Activated naive CD4-positive, alpha-beta T cell treated with anti-CD3 and anti-CD28 coated beads for 36 hours (primary cell): ENCODE data around the gene NSRP1. TPM values are rescaled to one million over a fixed set of nuclear protein-coding genes. Genes with fewer than 3 reads are reported as not detected.
"Not testable (repeated sequence)": the region's sequence is repeated elsewhere in the genome, so short reads cannot be mapped to it uniquely, and the experiment has no call there.

Source experiments
- CTCF ChIA-PET: fragments of 350-600 bp; sonication (Branson Sonifier 250); formaldehyde crosslinking; loops from one replicate; lab custom pipeline; 2021; ENCODE audit warnings: antibody characterized with exemption; lab: Charles Lee
- DNase-seq: peaks from one replicate; pipeline ENCODE4 v3.0.0-alpha.2; 2020
- H3K27ac Mint-ChIP-seq: one replicate; pipeline ENCODE4 v1.8.0; 2021; ENCODE audit warnings: mild to moderate bottlenecking, mixed read lengths
- H3K27me3 Mint-ChIP-seq: one replicate; pipeline ENCODE4 v1.8.0; 2021; ENCODE audit warnings: low read depth, mixed read lengths
- H3K36me3 Mint-ChIP-seq: one replicate; pipeline ENCODE4 v1.8.0; 2021; ENCODE audit warnings: low read depth, mixed read lengths
- H3K4me1 Mint-ChIP-seq: one replicate; pipeline ENCODE4 v1.8.0; 2021; ENCODE audit warnings: low read depth, mixed read lengths
- H3K4me3 Mint-ChIP-seq: one replicate; pipeline ENCODE4 v1.8.0; 2021; ENCODE audit warnings: mild to moderate bottlenecking, moderate library complexity, mixed read lengths
- H3K9me3 Mint-ChIP-seq: one replicate; pipeline ENCODE4 v1.8.0; 2021; ENCODE audit warnings: mixed read lengths
- intact Hi-C: fragments of 100-400 bp; cut with micrococcal nuclease; formaldehyde crosslinking; loops from one replicate; pipeline ENCODE4 v1.15.1; 2023
- total RNA-seq, 2 experiments: library from RNA; stranded (reverse); gene quantifications; one replicate each; pipeline ENCODE4 v1.2.3, GENCODE V29; 2021

Gene NSRP1
- total RNA-seq, 2 experiments from 2014 or later, result 21.4 to 21.5 TPM

DNA sequence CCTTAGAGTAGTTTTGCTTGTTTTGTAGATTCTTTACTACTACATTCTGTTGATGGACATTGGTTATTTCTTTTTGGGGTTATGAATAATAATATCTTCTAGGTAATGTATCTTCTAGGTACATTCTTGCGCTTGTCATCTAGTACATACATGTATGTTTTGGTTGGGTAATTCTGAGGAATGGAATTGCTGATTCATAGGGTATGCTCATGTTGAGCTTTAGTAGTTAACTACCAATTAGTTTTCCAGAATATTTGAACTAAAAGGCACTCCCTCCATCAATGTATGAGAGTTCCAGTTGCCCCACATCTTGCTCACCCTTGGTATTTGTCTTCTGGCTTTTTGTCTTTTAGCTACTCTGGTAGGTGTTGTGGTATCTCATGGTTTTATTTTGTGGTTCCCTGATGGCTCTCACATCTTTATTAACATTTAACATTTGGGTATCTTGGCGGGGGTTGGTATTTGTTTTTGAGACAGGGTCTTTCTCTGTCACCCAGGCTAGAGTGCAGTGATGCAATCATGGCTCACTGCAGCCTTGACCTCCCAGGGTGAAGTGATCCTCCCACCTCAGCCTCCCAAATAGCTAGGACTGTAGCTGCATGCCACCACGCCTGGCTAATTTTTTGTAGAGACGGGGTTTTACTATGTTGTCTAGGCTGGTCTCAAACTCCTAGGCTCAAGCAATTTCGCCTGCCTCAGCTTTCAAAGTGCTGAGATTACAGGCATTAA, 71.8 kb downstream of the NSRP1 start:
- H3K36me3 Mint-ChIP-seq, result peaks cover 14% of the 10 kb centered on the region
- H3K27ac Mint-ChIP-seq, result no peak overlapping the region
- no peak for DNase-seq
- no peaks in the 10 kb centered on the region for H3K4me1 Mint-ChIP-seq
- H3K27me3 Mint-ChIP-seq, result peaks cover 3% of the 10 kb centered on the region
- intact Hi-C loops, result no loop called here
- CTCF ChIA-PET, result interaction anchor here (0.6 to 2.0 kb wide), 4 partner anchors 23 to 882 kb away, joined by 3 to 6 read pairs (median 4); no protein-coding TSS in a partner anchor
- no peak overlapping the region for H3K4me3 Mint-ChIP-seq
- no peaks in the 10 kb centered on the region for H3K9me3 Mint-ChIP-seq

GRCh38 chr17:30191072-30191471, 74.5 kb downstream of the NSRP1 start:
- no peaks in the 10 kb centered on the region for H3K9me3 Mint-ChIP-seq
- no peaks in the 10 kb centered on the region for H3K36me3 Mint-ChIP-seq
- intact Hi-C loops, result no loop called here
- peaks cover 3% of the 10 kb centered on the region for H3K27me3 Mint-ChIP-seq
- no peak overlapping the region for H3K4me3 Mint-ChIP-seq
- no peak overlapping the region for H3K27ac Mint-ChIP-seq
- DNase-seq, result no peak
- H3K4me1 Mint-ChIP-seq, result no peaks in the 10 kb centered on the region
- CTCF ChIA-PET, result interaction anchor here (1.2 kb wide), 1 partner anchor 18 kb away, joined by 4 read pairs; no protein-coding TSS in a partner anchor

GRCh38 chr17:30196504-30196903, 79.9 kb downstream of the NSRP1 start:
- no peak overlapping the region for H3K27ac Mint-ChIP-seq
- no peak for DNase-seq
- no peaks in the 10 kb centered on the region for H3K9me3 Mint-ChIP-seq
- no peaks in the 10 kb centered on the region for H3K36me3 Mint-ChIP-seq
- CTCF ChIA-PET, result interaction anchor here (1.3 kb wide), 1 partner anchor 140 kb away, joined by 3 read pairs; no protein-coding TSS in a partner anchor
- H3K4me1 Mint-ChIP-seq, result no peaks in the 10 kb centered on the region
- H3K27me3 Mint-ChIP-seq, result peaks cover 14% of the 10 kb centered on the region
- H3K4me3 Mint-ChIP-seq, result no peak overlapping the region
- intact Hi-C loops, result no loop called here

- DNase-seq, result no peak
- H3K27me3 Mint-ChIP-seq, result peaks cover 18% of the 10 kb centered on the region
- H3K27ac Mint-ChIP-seq, result no peak overlapping the region
- no peaks in the 10 kb centered on the region for H3K9me3 Mint-ChIP-seq
- H3K4me1 Mint-ChIP-seq, result no peaks in the 10 kb centered on the region
- CTCF ChIA-PET, result no interaction called here
- no peaks in the 10 kb centered on the region for H3K36me3 Mint-ChIP-seq
- no peak overlapping the region for H3K4me3 Mint-ChIP-seq
- intact Hi-C loops, result no loop called here
These were observed 80.8 kb downstream of the NSRP1 start for GRCh38 chr17:30197416-30197815.

DNA sequence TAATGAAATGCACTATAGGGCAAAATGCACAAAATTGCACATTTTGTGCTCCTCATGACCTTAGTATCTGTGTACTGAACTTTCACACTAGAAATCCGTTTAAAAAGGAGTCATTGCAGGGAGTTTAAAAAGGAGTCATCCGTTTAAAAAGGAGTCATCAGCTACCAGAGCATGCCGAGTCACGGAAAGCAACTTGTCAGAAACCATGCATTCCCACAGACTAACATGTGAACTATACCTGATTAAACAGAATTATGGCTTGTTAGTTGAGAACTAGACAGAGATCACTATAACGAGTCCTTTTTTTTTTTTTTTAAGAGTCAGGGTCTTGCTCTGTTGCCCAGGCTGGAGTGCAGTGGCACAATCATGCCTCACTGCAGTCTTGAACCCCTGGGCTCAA, 83.0 kb downstream of the NSRP1 start:
- H3K4me1 Mint-ChIP-seq, result no peaks in the 10 kb centered on the region
- intact Hi-C loops, result no loop called here
- CTCF ChIA-PET, result interaction anchor here (0.8 kb wide), 1 partner anchor 95 kb away, joined by 4 read pairs; no protein-coding TSS in a partner anchor

DNA sequence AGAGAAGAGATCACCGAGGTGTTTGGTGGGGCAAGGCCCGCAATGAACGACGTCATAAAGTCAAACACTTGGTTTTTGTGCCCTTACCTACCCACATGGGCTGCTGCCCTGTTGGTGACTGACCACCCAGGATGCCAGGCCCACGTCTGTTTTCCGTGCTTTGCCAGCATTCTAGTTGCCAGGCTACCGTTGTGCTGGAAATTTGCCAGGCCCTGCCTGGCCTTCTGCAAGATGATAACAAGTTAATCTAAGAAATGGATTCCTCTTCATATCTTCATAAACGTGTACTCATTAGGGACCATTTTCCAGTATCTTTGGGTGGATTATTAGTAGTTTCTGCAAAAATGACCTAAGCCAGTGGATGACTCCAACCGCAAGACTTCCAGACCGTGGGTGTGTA, 83.5 kb downstream of the NSRP1 start:
- Mint-ChIP-seq H3K9me3 (no peaks in the 10 kb centered on the region), H3K4me3 (no peak overlapping the region), H3K27me3 (peaks cover 20% of the 10 kb centered on the region), H3K4me1 (no peaks in the 10 kb centered on the region), H3K36me3 (no peaks in the 10 kb centered on the region), H3K27ac (no peak overlapping the region)
- CTCF ChIA-PET, result interaction anchor here (0.8 kb wide), 1 partner anchor 95 kb away, joined by 4 read pairs; no protein-coding TSS in a partner anchor
- intact Hi-C loops, result no loop called here
- no peak for DNase-seq

More for the DNA sequence above, 83.0 kb downstream of the NSRP1 start:
- Mint-ChIP-seq H3K9me3 (no peaks in the 10 kb centered on the region), H3K27ac (no peak overlapping the region), H3K4me3 (no peak overlapping the region), H3K27me3 (peaks cover 19% of the 10 kb centered on the region), H3K36me3 (no peaks in the 10 kb centered on the region)
- DNase-seq, result no peak

DNA sequence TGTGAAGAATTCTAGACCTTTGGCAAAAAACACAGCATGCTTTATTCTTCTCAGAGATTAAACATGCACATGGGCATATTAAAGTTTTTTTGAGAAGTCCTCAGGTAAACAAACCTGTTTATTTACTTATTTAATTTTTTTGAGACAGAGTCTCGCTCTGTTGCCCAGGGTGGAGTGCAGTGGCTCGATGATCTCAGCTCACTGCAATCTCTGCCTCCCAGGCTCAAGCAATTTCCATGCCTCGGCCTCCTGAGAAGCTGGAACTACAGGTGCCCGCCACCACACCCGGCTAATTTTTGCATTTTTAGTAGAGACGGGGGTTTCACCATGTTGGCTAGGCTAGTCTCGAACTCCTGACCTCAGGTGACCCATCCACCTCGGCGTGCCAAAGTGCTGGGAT, 84.0 kb downstream of the NSRP1 start:
- H3K36me3 Mint-ChIP-seq, H3K4me1 Mint-ChIP-seq, H3K4me3 Mint-ChIP-seq, intact Hi-C loops, DNase-seq, H3K27ac Mint-ChIP-seq, CTCF ChIA-PET, H3K9me3 Mint-ChIP-seq: not testable (repeated sequence)
- peaks cover 20% of the 10 kb centered on the region for H3K27me3 Mint-ChIP-seq

- H3K27ac Mint-ChIP-seq, result no peak overlapping the region
- H3K36me3 Mint-ChIP-seq, result no peaks in the 10 kb centered on the region
- no peak overlapping the region for H3K4me3 Mint-ChIP-seq
- no peaks in the 10 kb centered on the region for H3K4me1 Mint-ChIP-seq
- intact Hi-C loops, result no loop called here
- CTCF ChIA-PET, result interaction anchor here (1.3 kb wide), 1 partner anchor 133 kb away, joined by 4 read pairs; no protein-coding TSS in a partner anchor
- no peaks in the 10 kb centered on the region for H3K9me3 Mint-ChIP-seq
- DNase-seq, result no peak
- peaks cover 20% of the 10 kb centered on the region for H3K27me3 Mint-ChIP-seq
These were observed 86.9 kb downstream of the NSRP1 start for GRCh38 chr17:30203471-30203981.

- DNase-seq, result no peak
- Mint-ChIP-seq H3K4me3 (no peak overlapping the region), H3K36me3 (no peaks in the 10 kb centered on the region), H3K4me1 (no peaks in the 10 kb centered on the region), H3K9me3 (no peaks in the 10 kb centered on the region), H3K27ac (no peak overlapping the region), H3K27me3 (peaks cover 12% of the 10 kb centered on the region)
- intact Hi-C loops, result no loop called here
- CTCF ChIA-PET, result no interaction called here
These were observed 91.0 kb downstream of the NSRP1 start for GRCh38 chr17:30207655-30208054.

- H3K4me3 Mint-ChIP-seq, result no peak overlapping the region
- no peaks in the 10 kb centered on the region for H3K4me1 Mint-ChIP-seq
- no peak for DNase-seq
- intact Hi-C loops, result no loop called here
- H3K27ac Mint-ChIP-seq, result no peak overlapping the region
- no peaks in the 10 kb centered on the region for H3K9me3 Mint-ChIP-seq
- H3K27me3 Mint-ChIP-seq, result peaks cover 12% of the 10 kb centered on the region
- CTCF ChIA-PET, result no interaction called here
- no peaks in the 10 kb centered on the region for H3K36me3 Mint-ChIP-seq
These were observed 91.6 kb downstream of the NSRP1 start for GRCh38 chr17:30208214-30208613.

GRCh38 chr17:30209930-30210329, 93.3 kb downstream of the NSRP1 start:
- no peak overlapping the region for H3K4me3 Mint-ChIP-seq
- H3K9me3 Mint-ChIP-seq, result no peaks in the 10 kb centered on the region
- intact Hi-C loops, result no loop called here
- H3K36me3 Mint-ChIP-seq, result no peaks in the 10 kb centered on the region
- CTCF ChIA-PET, result interaction anchor here (0.7 kb wide), 1 partner anchor 741 kb away, joined by 3 read pairs; no protein-coding TSS in a partner anchor
- H3K27ac Mint-ChIP-seq, result no peak overlapping the region
- H3K27me3 Mint-ChIP-seq, result peaks cover 7% of the 10 kb centered on the region
- no peaks in the 10 kb centered on the region for H3K4me1 Mint-ChIP-seq
- DNase-seq, result no peak

DNA sequence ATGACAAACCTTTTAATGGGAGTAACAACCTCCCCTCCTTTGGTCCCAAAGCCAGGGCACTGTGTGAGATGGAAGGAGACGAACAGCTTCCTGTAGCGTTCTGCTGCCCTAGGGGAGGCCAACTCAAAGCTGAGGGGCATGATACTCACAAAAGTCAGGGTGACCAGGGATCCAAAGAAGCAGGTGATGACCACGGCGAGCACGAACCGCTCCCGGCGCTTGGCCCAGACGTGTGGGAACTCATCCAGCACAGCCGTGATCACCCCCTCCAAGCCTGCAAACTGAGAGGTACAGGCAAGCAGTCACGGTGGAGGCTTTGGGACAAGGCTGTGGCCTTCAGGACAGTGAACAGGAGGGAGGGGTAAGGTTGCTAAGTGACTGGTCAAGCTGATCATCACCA, 93.8 kb downstream of the NSRP1 start:
- H3K9me3 Mint-ChIP-seq, result no peaks in the 10 kb centered on the region
- DNase-seq, result no peak
- H3K27me3 Mint-ChIP-seq, result peaks cover 7% of the 10 kb centered on the region
- CTCF ChIA-PET, result interaction anchor here (0.7 to 0.8 kb wide), 2 partner anchors 13 to 740 kb away, joined by 3 read pairs; no protein-coding TSS in a partner anchor
- H3K36me3 Mint-ChIP-seq, result no peaks in the 10 kb centered on the region
- H3K4me1 Mint-ChIP-seq, result no peaks in the 10 kb centered on the region
- H3K27ac Mint-ChIP-seq, result no peak overlapping the region
- no peak overlapping the region for H3K4me3 Mint-ChIP-seq
- intact Hi-C loops, result no loop called here
